HG03571 (cell line): Measurements from ENCODE around the gene ARAP3.

ENCODE experiments used
- ATAC-seq: cut with Tn5 transposase; IDR thresholded peaks from one replicate; pipeline ENCODE4 v1.9.1; 2021; ENCODE audit not compliant: unreplicated experiment

Gene ARAP3

DNA sequence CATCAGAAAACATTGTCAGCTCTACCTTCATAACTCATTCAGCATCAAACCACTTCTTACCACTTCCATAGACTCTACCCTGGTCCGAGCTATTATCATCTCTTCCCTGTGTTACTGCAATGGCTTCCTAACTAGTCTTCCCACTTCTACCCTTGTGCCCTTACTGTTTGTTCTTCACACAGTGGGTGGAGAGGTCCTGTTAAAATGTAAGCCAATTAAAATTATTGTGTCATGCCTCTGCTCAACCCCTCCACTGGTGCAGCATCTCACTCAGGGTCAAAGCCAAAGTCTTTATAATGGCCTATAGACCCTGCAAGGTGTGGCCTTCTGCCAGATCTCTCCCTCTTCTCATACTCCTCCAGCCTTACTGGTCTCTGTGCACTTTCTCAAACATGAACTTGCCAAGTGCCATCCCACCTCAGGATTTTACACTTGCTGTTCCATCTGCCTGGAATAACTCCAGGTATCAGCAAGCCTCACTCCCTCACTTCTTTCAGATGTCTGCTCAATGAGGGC, 22.8 kb upstream of the ARAP3 start:
- ATAC-seq, result no peak

DNA sequence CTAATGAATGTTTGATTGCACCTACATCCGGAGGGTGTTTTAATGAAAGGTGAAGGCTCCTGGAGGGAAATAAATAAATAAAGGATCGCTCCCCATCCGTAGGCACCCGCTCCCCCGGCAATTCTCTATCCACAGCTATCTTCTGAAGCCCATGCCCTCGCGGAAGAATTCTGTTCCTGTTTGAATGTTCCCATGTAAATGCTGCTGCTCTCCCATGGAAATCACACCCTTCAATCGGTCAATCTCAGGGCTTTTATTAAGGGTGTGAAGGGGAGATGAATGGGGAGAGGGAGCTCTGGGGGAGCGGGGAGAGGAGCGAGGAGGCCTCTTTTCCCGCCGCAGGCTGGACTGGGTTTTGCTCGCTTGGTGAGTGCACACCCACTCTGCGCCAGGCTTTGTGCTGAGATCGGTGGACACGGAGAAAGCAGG, 21.1 kb upstream of the ARAP3 start:
- no peak for ATAC-seq

DNA sequence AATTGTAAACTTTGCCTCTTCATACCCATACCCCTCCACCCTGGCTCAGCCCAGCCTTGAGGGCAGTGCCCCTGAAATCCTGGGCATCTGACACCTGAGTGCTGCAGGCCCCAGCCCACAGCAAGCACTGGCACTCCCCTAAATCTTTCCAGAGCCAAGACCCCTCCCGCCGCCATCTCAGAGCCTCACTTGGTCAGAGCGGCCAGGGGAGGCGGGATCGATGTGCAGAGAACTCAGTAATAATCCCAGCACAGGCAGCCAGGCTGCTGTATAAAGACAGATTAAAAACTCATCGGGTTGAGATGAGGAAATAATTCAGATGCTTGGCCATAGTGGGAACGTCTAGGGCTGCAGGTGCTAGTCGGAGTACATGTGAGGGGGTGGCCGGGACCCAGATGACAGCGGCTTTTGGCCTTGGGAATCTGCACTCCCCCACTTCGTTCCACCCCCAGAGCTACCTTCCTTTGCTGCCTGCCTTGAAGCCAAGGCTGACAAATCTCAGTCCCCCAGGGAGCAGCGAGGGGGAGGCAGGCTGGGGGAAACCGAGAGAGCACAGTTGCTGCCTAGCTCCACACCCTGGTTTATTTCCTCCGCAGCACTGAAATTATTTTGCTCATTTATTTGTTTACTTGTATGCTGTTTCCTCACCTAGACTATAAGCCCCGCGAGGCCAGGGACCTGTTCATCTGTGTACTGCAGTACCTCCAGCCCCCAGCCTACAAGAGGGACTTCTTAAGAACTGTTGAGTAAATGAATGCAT, 19.5 kb upstream of the ARAP3 start:
- peak; percentile 55 for ATAC-seq

DNA sequence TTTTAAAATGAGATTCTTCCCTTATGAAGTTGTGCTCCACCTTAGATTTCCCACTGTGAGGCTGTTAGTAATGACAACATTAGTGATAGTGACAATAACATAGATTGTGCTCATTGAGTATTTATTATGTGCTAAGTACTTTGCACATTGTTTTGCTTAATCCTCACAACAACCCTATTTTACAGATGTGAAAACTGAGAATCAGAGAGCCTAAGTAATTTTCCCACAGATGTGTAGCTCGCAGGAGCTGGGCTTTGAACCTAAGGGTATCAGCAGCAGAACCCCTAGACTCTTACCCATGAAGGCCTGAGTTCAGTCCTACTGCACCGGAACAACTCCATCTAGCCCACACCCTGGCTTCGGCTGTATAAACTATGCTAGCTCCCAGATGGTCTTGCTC, 15.6 kb upstream of the ARAP3 start:
- no peak for ATAC-seq

DNA sequence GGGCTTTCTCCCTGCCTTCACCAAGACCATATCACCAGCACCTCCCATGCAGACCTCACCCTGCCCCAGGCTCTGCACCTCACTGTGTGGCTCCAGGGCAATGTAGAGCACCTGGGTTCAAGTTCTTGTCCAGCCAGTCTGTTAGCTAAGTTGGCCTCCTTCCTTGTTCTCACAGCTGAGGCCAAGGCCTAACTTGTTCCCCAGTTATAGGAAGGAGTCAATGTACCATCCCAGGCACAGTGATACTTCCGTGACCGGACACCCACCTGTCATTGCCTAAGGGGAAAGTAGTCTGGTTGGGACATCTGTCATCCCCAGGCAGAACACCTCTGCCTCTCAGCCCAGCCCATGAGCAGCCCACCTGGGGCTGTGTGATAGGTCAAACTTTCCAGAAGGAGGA, 14.4 kb upstream of the ARAP3 start:
- no peak for ATAC-seq

DNA sequence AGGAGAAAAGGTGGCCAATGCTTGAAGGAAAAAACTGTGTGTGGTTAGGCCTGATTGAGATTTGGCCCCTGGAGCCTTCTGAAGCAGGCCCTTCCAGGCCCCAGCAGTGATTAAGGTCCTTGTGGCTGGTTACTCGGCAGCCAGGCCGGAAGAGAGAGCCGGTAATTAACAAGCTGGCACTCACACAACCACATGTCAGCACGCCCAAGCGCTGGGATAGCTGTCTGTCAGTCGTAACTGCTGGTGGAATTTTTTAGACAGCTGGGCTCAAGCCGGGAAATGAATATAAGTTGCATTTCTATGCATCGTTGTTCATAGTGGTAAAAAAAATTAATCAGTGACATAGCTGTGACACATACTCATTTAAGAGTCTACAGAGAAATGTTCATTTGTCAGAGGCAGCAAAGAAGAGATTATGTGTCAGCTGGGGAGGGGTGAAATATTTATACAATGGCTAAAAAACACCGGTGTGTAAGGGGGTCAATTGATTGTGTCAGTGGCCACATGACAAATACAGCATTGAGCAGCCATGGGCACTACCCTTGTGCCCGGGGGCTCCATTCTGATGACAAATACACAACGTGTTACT, 13.7 kb upstream of the ARAP3 start:
- ATAC-seq, result no peak

DNA sequence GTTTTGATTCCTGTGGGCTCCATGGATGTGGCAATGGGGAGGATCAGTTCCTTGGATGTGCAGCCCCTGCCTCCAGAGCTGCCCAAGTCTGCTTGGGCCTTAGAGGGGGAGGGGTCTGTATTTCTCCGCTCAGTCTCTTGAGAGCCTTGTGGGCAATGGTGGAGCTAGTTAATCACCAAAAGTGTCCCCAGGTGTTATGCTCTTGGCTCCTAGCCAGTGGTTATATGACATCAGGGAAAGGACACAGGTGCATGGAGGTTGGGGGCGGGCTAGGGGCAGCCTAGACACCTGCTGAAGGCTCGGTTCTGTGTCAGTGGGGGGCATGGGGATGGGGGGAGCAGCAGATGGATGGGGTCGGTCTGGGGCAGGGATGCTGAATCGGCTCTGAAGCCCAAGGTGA, 12.4 kb upstream of the ARAP3 start:
- no peak for ATAC-seq

DNA sequence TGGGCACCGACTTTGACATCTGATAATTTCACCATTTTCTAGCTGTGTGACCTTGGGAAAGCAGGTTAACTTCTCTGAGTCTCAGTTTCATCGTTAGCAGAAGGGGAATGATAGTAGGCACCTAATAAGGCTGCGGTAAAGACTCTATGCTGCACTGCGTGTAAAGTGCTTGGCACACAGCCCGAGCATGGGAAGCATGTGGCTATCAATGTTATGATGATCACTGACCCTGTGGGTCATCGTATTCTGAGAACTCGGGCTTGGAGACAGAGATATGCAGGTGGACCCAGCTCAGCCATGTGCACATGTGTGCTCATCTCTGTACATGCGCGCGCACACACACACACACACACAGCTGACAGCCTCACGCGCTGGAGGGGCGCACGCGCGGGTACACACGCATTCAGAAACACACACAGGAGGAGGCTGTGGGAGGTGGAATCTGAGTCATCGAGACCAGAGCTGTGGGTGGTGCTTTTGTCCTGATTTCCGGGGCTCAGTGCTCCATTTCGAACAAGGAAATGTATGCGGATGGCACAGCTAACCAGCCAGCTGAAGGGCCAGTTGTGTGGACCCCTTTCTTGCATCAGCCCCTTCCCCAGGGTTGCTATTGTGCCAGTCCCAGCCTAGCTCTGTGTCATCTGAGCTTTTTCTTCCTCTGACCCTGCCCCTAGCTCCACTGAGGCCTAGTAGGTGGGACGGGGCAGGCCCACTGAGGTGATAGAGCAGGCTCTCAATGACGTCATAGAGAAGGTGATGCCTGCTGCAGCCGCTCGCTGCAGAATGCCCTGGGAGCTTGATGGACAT, 11.1 kb upstream of the ARAP3 start:
- ATAC-seq, result no peak

DNA sequence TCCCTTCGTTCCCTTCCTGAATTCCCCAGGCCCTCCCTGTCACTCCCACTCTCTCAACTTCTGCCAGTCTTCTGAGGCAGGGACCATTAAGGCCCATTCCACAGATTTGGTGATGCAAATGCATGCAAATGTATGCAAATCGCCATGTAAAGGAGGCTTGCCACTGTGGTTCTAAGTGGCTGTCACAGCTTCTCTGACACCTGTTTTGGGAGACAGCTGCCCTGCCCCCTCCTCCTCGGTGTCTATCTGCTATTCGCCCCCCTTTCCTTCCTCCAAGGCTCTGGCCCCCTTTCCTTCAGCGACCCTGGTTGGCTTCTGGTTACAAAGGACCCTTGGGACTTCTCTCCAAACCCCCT, 10.5 kb upstream of the ARAP3 start:
- ATAC-seq, result no peak

DNA sequence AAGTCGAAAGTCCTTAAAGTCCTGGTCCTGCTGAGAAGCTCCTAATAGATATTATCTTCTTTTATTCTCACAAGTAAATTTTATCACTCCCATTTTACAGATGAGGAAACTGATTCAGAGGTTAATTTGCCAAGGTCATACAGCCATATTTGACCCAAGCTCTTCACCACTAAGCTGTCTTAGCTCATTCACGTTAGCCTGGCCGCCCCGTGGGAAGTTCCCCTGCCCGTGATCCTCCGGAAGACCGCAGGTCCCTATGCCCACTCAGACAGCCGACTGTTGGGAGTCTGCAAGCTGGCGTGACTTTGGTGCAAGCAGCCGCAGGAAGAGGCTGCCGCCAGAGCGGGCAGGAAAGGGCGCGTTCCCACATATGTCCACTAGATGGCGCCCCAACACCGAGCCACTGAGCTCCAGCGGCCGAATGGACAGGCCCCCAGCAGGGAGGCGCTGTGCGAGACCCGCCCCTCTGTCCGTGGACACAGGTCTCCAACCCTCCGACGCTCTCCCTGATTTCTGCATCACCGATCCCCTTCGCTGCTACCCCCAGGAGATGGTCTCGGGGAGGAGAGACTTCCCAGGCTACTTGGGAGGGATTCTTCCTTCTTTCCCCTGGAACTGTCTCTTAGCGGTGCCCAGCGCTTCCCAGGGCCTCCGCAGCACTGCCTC, 10.0 kb upstream of the ARAP3 start:
- peak; percentile 83 for ATAC-seq

DNA sequence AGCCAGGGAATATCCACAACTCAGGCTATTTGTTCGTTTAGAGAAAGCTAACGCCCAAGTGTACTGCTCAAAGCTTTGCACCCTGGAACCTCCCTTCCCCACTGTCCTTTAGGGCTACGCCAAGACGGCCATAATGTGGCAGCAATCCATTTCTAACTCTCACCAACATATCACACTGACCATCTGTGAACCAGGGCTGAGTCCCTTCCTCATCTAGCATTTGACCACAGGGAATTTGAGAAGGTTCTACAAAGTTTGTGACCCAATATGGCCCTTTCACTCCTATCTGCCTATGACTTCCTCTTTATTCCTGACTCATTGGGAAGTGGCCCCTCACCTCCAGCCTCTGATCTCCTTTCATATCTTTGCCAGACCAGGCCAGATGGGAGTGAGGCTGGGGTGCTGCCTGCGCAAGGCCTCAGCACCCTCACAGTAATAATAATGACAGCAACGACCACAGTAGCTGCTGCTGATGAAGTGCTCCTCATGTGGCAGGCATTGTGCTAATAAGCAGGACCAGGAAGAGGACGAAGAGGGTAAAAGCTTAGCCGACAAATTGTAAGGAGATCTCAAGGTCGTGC, 9.3 kb upstream of the ARAP3 start:
- no peak for ATAC-seq

DNA sequence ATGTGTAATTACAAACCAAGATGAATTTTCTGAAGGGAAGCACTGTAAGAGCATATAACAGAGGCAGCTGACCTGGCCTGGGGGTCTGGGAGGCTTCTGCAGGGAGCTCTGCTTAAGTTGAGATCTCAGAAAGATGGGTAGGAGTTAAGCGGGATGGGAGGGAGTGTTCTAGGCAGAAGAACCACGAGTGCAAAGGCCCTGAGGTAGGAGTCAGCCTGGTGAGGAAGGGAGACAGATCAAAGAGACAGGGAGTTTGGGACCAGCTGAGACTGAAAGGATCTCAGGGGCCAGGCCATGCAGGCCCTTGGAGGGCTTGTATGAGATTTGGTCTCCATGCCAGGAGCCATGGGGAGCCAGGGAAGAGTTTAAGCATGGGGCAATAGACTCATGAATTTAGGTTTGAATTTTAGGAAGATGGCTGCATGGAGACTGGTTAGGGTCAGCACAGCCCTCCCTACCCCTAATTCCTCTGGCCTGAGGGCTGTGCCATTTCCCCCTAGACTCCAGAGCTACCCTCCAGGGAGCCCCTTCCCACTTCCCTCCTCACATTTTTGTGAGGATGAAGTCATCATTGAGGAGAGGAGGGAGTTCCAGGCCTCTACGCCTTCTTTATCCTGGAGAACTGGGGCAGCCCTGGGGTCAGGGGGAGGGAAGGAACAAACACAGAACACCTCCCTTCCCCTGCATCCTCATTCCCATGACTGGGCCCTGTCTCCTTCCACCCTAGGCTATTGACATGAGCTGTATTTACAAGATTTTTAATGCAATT, 4.8 kb upstream of the ARAP3 start:
- no peak for ATAC-seq

DNA sequence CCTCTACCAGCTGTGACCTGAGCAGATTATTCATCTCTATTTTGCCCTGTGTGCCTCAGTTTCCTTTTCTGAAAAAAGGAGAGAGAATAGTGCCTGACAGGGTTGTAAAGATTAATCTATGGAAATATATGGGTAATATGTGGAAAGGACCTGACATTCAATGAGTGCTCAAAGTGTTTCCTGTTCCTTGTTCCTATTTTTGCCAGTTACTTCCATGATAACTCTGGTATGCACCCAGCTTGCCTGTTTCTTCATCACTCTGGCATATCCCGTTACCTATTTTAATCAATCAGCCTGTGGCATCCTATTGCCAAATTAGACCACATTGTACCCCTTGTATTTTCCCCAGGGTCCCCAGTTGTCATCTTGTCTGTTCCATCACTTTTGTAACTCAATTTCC, 3.6 kb upstream of the ARAP3 start:
- ATAC-seq, result no peak

DNA sequence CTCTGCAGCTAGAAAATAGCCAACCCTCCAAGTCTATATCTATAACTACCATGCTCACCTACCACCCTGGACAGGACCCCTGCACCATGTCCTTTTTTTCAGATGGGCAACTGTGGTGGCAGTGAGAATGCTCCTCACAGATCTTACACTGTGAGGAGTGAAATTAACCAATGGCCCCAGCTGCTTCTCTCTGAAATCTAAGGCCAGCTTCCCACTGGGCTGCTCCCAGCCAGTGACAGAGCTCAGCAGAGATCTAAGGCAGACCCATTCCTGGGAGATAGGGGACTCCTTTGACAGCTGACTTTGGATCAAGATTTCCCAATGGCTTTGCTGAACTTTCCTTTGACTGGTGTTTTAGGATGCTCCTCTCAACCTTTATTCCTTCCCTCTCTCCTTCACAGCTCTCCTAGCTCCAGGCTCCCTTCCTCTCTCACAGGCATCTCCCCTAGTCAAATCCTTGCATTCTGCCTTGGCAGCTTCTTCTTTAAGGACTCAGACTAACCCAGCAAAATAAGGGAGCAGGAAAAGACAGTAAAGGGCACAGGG, 1.6 kb upstream of the ARAP3 start:
- no peak for ATAC-seq

DNA sequence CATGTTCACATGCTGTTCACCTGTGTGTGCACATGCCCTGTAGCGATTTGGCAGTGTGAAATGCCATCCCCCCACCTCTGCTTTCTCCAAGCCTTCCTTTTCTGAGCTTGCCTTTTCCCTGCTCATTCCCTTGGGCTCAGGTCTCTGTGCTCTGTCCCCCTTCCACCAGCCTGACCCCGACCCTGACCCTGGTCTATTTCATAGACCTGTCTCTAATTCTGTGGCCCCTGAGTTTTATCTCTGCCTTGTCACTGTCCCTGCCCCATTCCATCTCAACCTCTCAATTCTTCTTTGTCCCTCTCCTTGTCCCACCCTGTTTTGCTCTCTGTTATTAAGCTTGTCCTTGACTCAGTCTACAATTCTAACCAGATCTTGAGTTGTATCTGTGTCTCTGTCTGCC, 735 bp downstream of the ARAP3 start:
- no peak for ATAC-seq

DNA sequence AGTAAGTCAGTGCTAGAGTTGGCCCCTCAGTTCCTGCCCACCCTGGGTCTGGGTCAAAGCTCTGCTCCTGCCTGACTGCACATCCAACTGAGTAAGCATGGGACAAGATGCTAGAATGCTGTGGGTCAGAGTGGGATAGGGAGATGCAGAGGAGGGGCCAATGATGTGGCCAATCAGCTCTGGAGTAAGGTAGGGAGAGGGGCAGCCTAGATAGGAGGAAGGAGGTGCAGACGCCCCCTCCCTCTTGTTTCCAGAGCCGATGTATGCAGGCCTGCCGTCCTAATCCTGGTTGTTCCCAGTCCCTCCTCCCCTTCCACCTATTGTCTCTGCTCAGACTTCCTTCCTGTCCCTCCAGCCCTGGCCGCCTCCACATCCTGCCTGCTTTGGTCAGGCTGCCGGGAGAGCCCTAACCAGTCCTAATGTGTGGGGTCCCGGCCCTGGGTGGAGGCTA, 1.3 kb downstream of the ARAP3 start:
- no peak for ATAC-seq

DNA sequence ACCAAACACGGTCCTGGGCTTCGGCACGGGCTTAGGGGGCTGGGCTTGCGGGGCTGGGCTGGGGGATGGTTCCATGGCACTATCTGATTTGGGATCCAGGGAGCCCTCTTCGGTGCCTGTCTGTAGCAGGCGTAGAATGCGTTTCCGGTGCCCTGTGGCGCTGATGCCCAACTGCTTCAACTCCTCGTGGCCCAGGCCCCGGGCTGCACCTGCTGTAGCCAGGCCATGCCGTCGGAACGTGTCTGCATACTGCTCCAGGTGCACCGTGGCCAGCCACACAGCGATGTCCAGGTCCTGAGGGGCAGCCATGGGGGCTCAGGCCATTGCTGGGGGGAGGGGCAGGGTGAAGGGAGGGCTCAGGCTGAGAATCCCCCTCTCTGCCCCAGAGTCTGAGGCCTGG, 1.9 kb downstream of the ARAP3 start:
- ATAC-seq, result no peak

DNA sequence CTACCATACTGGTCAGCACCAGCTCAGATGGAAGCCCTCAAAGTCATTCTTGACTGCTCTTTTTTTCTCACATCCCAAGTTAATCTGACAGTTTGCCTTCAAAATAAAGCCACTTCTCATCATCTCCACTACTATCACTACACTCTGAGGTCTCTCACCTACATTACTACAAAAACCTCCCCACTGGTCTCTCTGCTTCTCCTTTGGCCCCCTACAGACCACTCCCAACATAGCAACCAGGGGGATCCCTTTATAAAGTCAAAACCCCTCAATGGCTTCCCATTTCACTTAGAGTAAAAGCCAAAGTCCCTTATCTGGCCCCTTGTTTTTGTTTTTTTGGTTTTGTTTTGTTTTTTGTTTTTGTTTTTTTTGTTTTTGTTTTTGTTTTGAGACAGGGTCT, 4.6 kb downstream of the ARAP3 start:
- no peak for ATAC-seq

DNA sequence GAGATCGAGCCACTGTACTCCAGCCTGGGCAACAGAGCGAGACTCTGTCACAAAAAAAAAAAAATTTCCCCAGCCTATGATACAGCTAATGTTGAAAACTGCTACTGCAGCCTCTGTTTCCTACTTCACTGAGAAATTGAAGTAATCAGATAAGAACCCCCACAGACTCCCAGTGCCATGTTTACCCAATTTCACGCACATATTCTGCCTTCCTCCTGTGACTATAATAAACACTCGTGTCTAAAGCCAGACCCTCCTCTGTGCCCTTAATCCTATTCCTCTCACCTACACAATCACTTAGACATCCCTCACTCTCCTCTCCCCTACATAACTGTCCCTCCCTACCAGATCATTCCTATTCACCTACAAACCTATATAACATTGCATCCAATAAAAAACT, 6.4 kb downstream of the ARAP3 start:
- ATAC-seq, result no peak

DNA sequence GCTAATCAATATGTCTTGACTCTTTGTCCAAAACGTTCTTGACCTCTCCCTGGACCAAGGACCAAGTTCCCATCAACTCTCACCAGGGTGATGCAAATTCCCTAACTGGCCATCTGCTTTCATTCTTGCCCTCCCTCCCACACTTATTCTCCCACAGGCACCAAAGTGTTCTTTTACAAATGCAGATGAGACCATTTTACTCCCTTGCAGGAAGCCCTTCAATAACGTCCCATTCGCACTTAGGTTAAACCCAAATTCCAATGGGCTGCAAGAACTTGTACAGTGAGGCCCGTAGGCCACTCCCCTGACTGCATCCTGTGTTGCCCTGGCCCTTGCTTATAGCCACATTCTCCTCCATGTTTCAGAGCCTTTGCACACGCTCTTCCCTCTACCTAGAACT, 7.3 kb downstream of the ARAP3 start:
- no peak for ATAC-seq
